GM21576 (cell line): ENCODE data around the gene GTF3C2.
"Not testable (repeated sequence)": the region's sequence is repeated elsewhere in the genome, so short reads cannot be mapped to it uniquely, and the experiment has no call there.

Experiments
- ATAC-seq: cut with Tn5 transposase; IDR thresholded peaks from one replicate; pipeline ENCODE4 v1.9.1; 2021; ENCODE audit warnings: mild to moderate bottlenecking, moderate library complexity; ENCODE audit not compliant: unreplicated experiment

Gene GTF3C2

DNA sequence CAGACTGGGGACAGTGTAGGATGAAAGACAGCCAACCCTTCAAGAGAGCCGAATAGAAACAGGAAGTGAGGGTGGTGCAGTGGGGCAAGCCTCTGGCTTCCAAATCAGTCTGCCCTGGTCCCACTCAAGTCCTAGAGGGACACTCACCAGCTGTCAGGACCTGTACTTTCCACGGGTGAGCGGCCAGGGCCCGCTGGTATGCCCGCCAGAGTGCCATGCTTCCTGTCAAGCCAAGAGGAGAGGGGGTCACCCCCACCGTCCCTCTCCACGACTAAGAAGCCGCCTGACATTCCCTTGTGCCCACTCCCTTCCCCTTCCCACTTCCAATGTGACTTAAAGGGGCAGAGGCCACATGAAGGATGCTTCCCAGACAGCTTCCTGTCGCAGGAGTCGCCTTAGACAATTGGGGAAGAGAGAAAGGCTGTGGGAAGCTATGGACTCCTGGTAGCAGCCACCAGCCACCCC, 34.2 kb downstream of the GTF3C2 start:
- no peak for ATAC-seq

- no peak for ATAC-seq
These were observed 35.5 kb downstream of the GTF3C2 start for GRCh38 chr2:27320958-27321543.

- not testable (repeated sequence) for ATAC-seq
These were observed 36.7 kb downstream of the GTF3C2 start for GRCh38 chr2:27319839-27320238.

DNA sequence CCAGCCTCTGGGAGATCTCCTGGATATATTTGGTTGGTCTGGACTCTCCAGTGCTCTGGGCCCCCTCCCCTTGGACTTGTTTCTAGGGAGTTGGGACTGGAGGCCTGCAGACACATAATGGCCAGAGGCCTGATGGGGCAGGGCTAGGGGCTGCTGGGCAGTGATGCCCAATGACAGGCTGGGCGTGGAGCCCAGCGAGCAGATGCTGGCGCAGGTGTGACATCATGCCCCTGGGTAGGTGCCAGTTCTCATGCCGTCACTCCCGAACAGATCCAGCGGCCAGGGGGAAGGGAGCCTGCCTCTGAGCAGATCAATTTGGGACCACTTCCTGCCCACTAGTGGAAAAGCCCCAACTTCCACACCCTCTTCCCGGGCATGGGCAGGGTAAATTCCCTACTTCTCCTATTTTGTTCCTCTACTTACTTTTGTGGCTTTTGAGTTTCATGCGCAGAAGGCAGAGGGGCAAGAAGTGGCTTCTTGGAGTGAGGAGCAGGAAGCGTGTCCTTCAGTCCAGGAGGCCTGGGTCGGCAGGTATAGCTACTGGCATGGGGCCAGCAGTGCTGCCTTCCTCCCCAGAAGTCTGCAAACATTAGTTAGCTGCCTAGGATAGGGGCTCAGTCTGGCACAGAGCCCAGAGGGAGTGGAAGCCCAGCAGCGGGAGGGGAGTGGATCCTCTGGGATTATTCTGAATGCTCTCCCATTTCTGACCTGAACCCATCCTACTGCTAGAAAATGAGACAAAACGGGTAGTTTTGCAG, 39.7 kb downstream of the GTF3C2 start:
- ATAC-seq: no peak

DNA sequence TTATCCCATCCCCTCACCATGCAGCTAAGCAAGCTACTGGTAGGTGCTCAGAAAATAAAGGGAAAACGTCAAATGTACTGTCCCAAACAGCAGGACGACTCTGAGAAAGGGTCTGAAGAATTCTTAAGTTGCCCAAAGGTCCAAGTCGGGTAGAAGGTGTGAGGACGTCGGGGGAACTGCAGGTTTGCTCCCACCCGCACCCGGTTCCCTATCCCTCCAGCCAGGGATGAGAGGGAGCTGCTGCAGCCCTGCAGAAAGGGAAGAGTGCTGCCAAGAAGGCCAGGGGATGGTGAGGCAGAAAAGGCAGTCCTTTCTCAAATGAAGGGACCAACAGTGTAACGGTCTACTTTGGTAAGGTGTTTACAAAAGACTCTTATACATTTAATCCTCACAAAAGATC, 41.4 kb downstream of the GTF3C2 start:
- no peak for ATAC-seq

- no peak for ATAC-seq
These were observed 41.9 kb downstream of the GTF3C2 start for GRCh38 chr2:27314709-27315108.

- no peak for ATAC-seq
These were observed 42.5 kb downstream of the GTF3C2 start for GRCh38 chr2:27313882-27314645.

DNA sequence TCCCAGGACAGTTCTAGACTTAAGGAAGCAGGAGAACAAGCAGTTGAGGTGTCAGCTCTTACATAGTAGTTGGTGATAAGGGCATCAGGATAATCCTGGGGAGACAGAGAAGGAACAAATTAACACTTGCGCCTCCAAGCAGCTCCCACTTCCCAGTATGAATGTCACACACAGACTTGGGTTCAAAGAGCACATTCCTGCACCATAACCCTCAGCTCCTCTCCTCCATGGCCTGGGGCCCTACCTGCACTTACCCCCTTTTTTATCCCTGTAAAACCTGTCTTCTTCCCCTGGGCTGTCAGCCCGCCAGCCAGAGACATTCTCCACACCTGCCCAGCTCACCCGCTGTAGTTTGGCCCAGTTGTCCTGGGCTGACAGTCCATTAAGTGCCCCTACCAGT, 44.4 kb downstream of the GTF3C2 start:
- ATAC-seq: no peak

- ATAC-seq: no peak
These were observed 46.9 kb downstream of the GTF3C2 start for GRCh38 chr2:27309651-27310050.

- ATAC-seq: no peak
These were observed 48.1 kb downstream of the GTF3C2 start, which contains the start of gene UCN for GRCh38 chr2:27308359-27308881. Gene UCN (minus strand): TSS chr2:27308445. CDS start chr2:27307895, 550 bp downstream.

GRCh38 chr2:27307545-27308358, 48.8 kb downstream of the GTF3C2 start:
- ATAC-seq: no peak

DNA sequence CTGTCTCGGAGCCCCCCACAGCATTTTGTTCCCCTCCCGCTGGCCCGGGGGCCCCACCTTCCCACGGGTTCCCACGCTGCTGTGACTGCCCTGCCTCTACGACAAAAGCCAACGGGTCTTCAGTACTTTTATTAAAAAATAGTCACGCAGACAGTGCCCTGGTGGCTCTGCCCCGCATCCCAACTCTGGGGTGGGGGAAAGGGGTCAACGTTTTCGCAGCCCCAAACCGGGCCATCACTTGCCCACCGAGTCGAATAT, 49.3 kb downstream of the GTF3C2 start:
- no peak for ATAC-seq

GRCh38 chr2:27306573-27307286, 49.8 kb downstream of the GTF3C2 start:
- no peak for ATAC-seq

DNA sequence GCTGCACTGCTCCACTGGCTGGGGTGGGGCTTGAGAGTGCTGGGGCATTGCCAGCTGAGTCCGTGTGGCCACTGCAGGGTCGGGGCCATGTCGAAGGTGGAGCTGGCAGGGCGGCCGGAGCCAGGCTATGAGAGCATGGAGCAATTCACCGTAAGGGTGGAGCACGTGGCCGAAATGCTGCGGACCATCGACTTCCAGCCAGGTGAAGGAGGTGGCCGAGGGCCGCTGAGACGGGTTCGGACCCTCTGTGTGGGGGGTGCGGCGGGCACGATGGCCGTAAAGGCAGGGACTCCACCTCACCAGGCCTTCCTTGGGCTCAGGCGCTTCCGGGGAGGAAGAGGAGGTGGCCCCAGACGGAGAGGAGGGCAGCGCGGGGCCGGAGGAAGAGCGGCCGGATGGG, 50.4 kb downstream of the GTF3C2 start:
- no peak for ATAC-seq

DNA sequence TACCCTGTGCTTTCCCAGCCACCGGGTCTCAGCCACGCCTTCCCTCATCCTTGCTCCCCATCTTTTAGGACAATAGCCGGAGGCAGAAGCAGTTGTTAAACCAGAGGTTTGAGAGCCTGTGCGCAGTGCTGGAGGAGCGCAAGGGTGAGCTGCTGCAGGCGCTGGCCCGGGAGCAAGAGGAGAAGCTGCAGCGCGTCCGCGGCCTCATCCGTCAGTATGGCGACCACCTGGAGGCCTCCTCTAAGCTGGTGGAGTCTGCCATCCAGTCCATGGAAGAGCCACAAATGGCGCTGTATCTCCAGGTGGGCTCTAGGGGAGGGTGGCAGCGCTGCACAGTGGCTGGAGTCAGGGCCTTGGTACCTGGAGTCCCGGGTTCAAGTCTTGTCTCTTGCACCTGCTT, 51.0 kb downstream of the GTF3C2 start:
- ATAC-seq: no peak

- ATAC-seq: no peak
These were observed 51.9 kb downstream of the GTF3C2 start for GRCh38 chr2:27304488-27305240.

DNA sequence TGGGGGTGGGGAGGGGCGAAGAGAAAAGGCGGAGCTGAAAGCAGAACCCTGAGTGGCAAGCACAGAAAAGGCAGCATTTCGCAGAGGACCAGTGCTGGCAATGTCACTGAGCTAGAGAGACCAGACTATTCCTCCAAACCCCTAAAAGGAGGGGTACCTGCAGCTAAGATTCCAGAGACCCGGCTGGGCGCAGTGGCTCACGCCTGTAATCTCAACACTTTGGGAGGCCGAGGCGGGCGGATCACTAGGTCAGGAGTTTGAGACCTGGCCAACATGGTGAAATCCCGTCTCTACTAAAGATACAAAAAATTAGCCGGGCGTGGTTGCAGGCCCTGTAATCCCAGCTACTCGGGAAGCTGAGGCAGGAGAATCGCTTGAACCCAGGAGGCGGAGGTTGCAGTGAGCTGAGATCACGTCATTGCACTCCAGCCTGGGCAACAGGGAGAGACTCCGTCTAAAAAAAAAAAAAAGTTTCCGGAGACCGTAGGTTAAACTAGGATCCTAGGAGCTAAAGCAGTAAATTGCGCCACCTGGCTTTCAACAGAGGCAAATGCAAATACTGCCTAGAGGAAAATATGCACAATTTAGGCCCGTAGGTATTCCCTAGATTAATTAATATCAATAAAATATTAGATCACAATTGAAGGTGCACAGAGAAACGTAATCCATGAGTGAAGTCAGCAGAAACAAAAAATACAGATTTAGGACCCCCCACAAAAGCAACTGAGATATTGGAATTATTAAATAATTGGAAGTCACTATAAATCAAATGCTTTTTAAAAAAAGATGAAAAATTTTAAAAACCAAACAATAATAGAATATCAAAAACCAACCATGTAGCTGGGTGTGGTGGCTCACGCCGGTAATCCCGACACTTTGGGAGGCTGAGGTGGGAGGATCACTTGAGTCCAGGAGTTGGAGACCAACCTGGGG, 53.2 kb downstream of the GTF3C2 start:
- no peak for ATAC-seq

GRCh38 chr2:27300606-27301005, 56.0 kb downstream of the GTF3C2 start:
- ATAC-seq: not testable (repeated sequence)
